Natural killer cell treated with Interleukin-12 subunit alpha and Interleukin-12 subunit beta and Interleukin-15 and Interleukin-18, amount 100 ng/mL, for 72 hours (primary cell): ENCODE data around the gene CLMP. TPM values are rescaled to one million over a fixed set of nuclear protein-coding genes. Genes with fewer than 3 reads are reported as not detected.
"Not testable (repeated sequence)": the region's sequence is repeated elsewhere in the genome, so short reads cannot be mapped to it uniquely, and the experiment has no call there.

Source experiments
- ATAC-seq, 2 donors: fragments of 150-1000 bp; cut with Tn5 transposase in 1 of 2; sonication (Bioruptor Pico), chemical (Tn5 transposase) in 1 of 2; 2 replicates each; pipeline ENCODE4 v1.10.0; 2021
- DNase-seq: peaks from one replicate; pipeline ENCODE4 v3.0.0; 2022; ENCODE audit warnings: low spot score
- H3K27ac Mint-ChIP-seq, 2 donors: 1 replicate in 1 of 2; 2 replicates in 1 of 2; pipeline ENCODE4 v1.8.0; 2022; ENCODE audit warnings: mixed read lengths in 2 of 2, mild to moderate bottlenecking in 1 of 2, moderate library complexity in 1 of 2
- H3K27me3 Mint-ChIP-seq, 2 donors: 1 replicate in 1 of 2; 2 replicates in 1 of 2; pipeline ENCODE4 v1.8.0; 2022; ENCODE audit warnings: mixed read lengths in 2 of 2
- H3K36me3 Mint-ChIP-seq: one replicate; pipeline ENCODE4 v1.8.0; 2022; ENCODE audit warnings: mixed read lengths
- H3K4me1 Mint-ChIP-seq, 2 donors: 1 replicate in 1 of 2; 2 replicates in 1 of 2; pipeline ENCODE4 v1.8.0; 2022; ENCODE audit warnings: low read depth in 2 of 2, mixed read lengths in 2 of 2, mild to moderate bottlenecking in 1 of 2
- H3K4me3 Mint-ChIP-seq: one replicate; pipeline ENCODE4 v1.8.0; 2022; ENCODE audit warnings: mixed read lengths
- H3K9me3 Mint-ChIP-seq: 2 replicates; pipeline ENCODE4 v1.8.0; 2022; ENCODE audit warnings: mixed read lengths
- total RNA-seq, 2 donors: library from RNA; stranded (reverse); gene quantifications; one replicate each; pipeline ENCODE4 v1.2.3, GENCODE V29; 2022

CLMP gene
- total RNA-seq, 2 donors from 2014 or later = not detected

GRCh38 chr11:123211149-123211852 lies 16.3 kb upstream of the CLMP start:
- Mint-ChIP-seq H3K27ac (no peak overlapping the region), H3K36me3 (no peaks in the 10 kb centered on the region), H3K4me3 (no peak overlapping the region), H3K9me3 (no peaks in the 10 kb centered on the region), H3K4me1 (no peaks in the 10 kb centered on the region), H3K27me3 (peaks cover 42 to 63% of the 10 kb centered on the region in 2 donors)
- ATAC-seq = no peak
- no peak for DNase-seq

GRCh38 chr11:123209591-123209990 lies 14.5 kb upstream of the CLMP start:
- H3K9me3 Mint-ChIP-seq = no peaks in the 10 kb centered on the region
- peaks cover 41 to 60% of the 10 kb centered on the region in 2 donors for H3K27me3 Mint-ChIP-seq
- H3K4me1 Mint-ChIP-seq = no peaks in the 10 kb centered on the region
- H3K4me3 Mint-ChIP-seq = no peak overlapping the region
- ATAC-seq (peak in 1 of 2 donors; percentile 32), DNase-seq (no peak)
- no peak overlapping the region for H3K27ac Mint-ChIP-seq
- no peaks in the 10 kb centered on the region for H3K36me3 Mint-ChIP-seq

DNA sequence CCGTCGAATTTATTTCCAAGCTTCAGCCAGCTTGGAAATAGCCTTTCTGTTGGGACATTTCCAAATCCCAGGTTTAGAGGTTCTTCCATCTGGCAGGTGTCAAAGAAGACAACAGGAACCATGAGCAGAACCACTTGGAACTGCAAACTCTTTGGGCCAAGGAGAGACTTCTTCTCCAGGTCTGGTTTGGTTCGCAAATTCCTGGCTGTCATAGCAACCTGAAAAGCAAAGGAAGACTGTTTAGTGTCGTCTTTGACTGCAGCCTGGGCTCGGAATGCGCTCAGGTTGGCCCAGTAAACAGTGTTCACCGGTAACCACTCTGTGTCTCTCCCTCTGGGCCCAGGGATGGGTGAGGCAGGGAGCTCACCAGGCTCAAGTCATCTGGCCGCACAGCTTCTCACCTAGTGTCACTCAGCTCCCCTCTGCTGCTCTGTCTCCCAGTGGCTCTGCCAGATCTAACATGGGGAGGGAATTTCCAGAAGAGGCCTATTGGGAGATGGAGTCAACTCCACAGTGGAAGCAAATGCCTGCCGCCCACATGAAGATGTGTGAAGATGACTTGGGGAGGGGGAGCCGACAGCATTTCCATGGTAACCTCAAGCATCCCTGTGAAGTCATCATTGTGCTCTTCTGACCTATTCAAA lies 11.9 kb upstream of the CLMP start:
- Mint-ChIP-seq H3K27ac (no peak overlapping the region), H3K4me3 (no peak overlapping the region), H3K36me3 (no peaks in the 10 kb centered on the region), H3K4me1 (no peaks in the 10 kb centered on the region), H3K27me3 (peaks cover 32 to 39% of the 10 kb centered on the region in 2 donors), H3K9me3 (no peaks in the 10 kb centered on the region)
- DNase-seq (no peak), ATAC-seq (no peak)

DNA sequence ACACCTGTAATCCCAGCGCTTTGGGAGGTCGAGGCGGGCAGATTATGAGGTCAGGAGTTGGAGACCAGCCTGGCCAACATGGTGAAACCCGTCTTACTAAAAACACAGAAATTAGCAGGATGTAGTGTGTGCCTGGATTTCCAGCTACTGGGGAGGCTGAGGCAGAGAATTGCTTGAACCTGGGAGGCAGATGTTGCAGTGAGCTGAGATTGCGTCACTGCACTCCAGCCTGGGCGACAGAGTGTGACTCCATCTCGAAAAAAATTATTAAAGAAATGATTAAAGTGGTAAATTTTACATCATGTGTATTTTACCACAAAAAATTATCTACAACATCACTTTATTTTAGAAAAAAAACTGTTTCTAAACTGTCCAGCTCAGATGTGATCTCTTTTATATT lies 11.0 kb upstream of the CLMP start:
- ATAC-seq = not testable (repeated sequence)

GRCh38 chr11:123203934-123204333 lies 8.9 kb upstream of the CLMP start:
- H3K4me3 Mint-ChIP-seq = no peak overlapping the region
- DNase-seq (no peak), ATAC-seq (peak in 1 of 2 donors; percentile 7)
- no peak overlapping the region for H3K27ac Mint-ChIP-seq
- H3K27me3 Mint-ChIP-seq = peaks cover 30 to 47% of the 10 kb centered on the region in 2 donors
- H3K9me3 Mint-ChIP-seq = no peaks in the 10 kb centered on the region
- no peaks in the 10 kb centered on the region for H3K36me3 Mint-ChIP-seq
- no peaks in the 10 kb centered on the region for H3K4me1 Mint-ChIP-seq

More for the DNA sequence above, 11.0 kb upstream of the CLMP start:
- not testable (repeated sequence) for H3K9me3 Mint-ChIP-seq, H3K36me3 Mint-ChIP-seq, H3K27ac Mint-ChIP-seq, DNase-seq, H3K4me3 Mint-ChIP-seq, H3K4me1 Mint-ChIP-seq
- H3K27me3 Mint-ChIP-seq = peaks cover 29 to 32% of the 10 kb centered on the region in 2 donors

- H3K27ac Mint-ChIP-seq = no peak overlapping the region
- H3K4me3 Mint-ChIP-seq = no peak overlapping the region
- ATAC-seq (no peak), DNase-seq (no peak)
- H3K9me3 Mint-ChIP-seq = no peaks in the 10 kb centered on the region
- peaks cover 30 to 47% of the 10 kb centered on the region in 2 donors for H3K27me3 Mint-ChIP-seq
- H3K4me1 Mint-ChIP-seq = no peaks in the 10 kb centered on the region
- H3K36me3 Mint-ChIP-seq = no peaks in the 10 kb centered on the region
These were observed 8.4 kb upstream of the CLMP start for GRCh38 chr11:123203471-123203870.

GRCh38 chr11:123202155-123203151 lies 7.4 kb upstream of the CLMP start:
- ATAC-seq (no peak), DNase-seq (no peak)
- Mint-ChIP-seq H3K27ac (no peak overlapping the region), H3K27me3 (peaks cover 33 to 46% of the 10 kb centered on the region in 2 donors), H3K36me3 (no peaks in the 10 kb centered on the region), H3K4me1 (no peaks in the 10 kb centered on the region), H3K4me3 (no peak overlapping the region), H3K9me3 (no peaks in the 10 kb centered on the region)

DNA sequence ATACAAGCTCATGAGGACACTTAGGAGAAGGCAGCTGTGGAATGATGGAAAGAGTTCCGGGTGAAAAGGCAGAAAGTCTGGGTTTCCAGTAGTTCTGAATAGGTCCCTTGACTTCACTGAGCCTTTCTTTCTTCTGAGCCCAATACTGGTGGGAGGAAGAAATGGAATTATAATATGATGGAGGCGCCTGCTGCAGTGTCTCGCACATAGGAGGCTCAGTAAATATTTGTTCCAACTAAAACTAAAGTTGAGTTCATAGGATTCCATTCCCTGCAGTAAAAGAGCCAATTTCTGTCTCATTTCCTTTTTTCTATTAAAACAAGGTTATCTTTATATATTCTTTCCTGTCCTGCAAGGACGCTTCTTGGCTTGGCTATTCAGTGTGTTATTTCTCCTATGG lies 5.2 kb upstream of the CLMP start:
- Mint-ChIP-seq H3K36me3 (no peaks in the 10 kb centered on the region), H3K27me3 (peaks cover 35 to 47% of the 10 kb centered on the region in 2 donors)
- no peak for ATAC-seq

GRCh38 chr11:123197711-123198110 lies 2.7 kb upstream of the CLMP start:
- Mint-ChIP-seq H3K36me3 (no peaks in the 10 kb centered on the region), H3K4me1 (peaks cover 7 to 8% of the 10 kb centered on the region in 2 donors), H3K27me3 (peaks cover 52 to 67% of the 10 kb centered on the region in 2 donors), H3K27ac (no peak overlapping the region), H3K9me3 (no peaks in the 10 kb centered on the region), H3K4me3 (no peak overlapping the region)
- ATAC-seq (no peak), DNase-seq (no peak)

More for the DNA sequence above, 5.2 kb upstream of the CLMP start:
- Mint-ChIP-seq H3K9me3 (no peaks in the 10 kb centered on the region), H3K4me1 (peaks cover 7% of the 10 kb centered on the region in 2 donors), H3K4me3 (no peak overlapping the region), H3K27ac (no peak overlapping the region)
- no peak for DNase-seq

- DNase-seq = no peak
- H3K36me3 Mint-ChIP-seq = no peaks in the 10 kb centered on the region
- H3K9me3 Mint-ChIP-seq = no peaks in the 10 kb centered on the region
- peaks cover 7 to 8% of the 10 kb centered on the region in 2 donors for H3K4me1 Mint-ChIP-seq
- no peak overlapping the region for H3K4me3 Mint-ChIP-seq
- no peak overlapping the region for H3K27ac Mint-ChIP-seq
- ATAC-seq = peak in 1 of 2 donors; percentile 3
- peaks cover 59 to 82% of the 10 kb centered on the region in 2 donors for H3K27me3 Mint-ChIP-seq
These were observed 1.1 kb upstream of the CLMP start for GRCh38 chr11:123196060-123196714.

DNA sequence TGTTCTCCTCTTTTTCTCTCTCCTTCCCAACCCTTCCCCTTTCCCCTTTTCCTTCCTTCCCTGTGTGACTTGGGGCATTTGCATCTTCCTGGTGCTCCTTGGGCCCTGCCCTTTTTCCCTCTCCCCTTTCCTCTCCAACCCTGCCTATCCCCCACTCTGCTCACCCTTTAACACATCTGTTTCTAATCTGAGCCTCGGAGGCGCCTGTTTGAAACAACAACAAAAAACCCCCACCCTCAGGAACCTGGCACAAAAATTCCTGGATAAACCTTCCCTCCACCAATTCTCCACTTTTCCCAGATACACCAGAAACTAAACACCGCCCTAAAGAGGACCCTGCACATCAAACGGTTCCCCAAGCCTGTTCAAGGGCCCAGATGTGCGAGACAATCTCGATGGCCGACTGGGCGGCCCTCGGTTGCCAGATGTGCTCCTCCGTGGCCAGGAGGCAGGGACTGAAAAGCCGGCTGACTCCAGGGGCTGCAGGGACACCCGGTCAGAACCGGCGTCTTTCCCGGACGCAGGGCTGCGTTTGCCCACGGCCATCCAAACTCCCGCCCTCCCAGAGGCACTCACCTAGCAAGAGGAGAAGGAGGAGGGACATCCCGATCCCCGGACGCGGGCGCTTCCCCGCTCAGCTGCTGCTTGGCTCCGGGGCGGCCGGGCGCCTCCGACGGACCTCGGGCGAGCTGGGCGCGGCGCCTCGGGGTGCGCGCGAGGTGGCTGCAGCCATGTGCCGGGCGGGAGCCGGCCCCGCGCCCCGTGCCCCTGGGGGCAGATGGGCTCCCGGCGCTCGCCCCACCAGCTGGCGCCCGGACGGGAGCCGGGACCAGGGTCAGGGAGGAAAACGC lies 486 bp downstream of the CLMP start:
- peaks cover 64 to 71% of the 10 kb centered on the region in 2 donors for H3K27me3 Mint-ChIP-seq
- H3K9me3 Mint-ChIP-seq = no peaks in the 10 kb centered on the region
- DNase-seq (no peak), ATAC-seq (no peak)
- peak overlapping the region; percentile 16 for H3K4me3 Mint-ChIP-seq
- peaks cover 7 to 8% of the 10 kb centered on the region in 2 donors for H3K4me1 Mint-ChIP-seq
- no peak overlapping the region for H3K27ac Mint-ChIP-seq
- H3K36me3 Mint-ChIP-seq = no peaks in the 10 kb centered on the region

- Mint-ChIP-seq H3K27ac (no peak overlapping the region), H3K36me3 (no peaks in the 10 kb centered on the region), H3K4me1 (peaks cover 7 to 8% of the 10 kb centered on the region in 2 donors), H3K27me3 (peaks cover 58 to 64% of the 10 kb centered on the region in 2 donors), H3K4me3 (no peak overlapping the region), H3K9me3 (no peaks in the 10 kb centered on the region)
- ATAC-seq = no peak
- DNase-seq = no peak
These were observed 1.3 kb downstream of the CLMP start for GRCh38 chr11:123193742-123194141.
